ENCODE results near the gene IGF2.

IGF2 gene

DNA sequence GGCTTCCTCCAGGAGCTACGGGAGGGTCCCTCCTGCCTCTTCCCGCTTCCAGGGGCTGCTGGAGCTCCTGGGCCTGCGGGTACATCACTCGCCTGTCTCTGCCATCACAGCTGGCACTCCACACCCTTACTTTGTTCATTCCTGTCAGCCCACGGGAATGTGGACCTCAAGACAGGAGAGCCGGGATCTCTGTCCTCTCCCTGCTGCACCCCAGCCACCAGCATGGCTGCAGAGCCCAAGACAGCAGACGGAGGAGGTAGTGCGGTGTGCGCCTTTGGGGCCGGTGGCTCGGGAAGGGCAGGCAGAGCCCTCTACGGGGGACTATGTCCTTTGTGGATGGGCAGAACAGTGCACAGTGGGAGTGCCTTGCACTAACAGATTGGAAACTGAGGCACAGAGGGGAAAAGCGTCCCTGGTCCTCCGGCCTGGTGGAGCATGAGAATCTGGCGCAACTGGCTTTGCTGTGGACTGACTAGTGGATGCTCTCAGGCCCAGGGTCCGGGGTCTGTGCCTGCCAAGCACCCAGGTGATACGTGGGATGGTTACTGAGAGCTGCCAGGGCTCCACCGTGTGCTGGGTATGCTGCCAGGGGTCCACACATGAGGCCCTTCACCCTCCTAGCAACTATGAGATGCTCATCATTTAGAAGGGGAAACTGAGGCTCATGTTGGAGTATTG is 47.3 kb downstream of the IGF2 start:
- DNase-seq (ENCODE audit: low read depth) = no peak

DNA sequence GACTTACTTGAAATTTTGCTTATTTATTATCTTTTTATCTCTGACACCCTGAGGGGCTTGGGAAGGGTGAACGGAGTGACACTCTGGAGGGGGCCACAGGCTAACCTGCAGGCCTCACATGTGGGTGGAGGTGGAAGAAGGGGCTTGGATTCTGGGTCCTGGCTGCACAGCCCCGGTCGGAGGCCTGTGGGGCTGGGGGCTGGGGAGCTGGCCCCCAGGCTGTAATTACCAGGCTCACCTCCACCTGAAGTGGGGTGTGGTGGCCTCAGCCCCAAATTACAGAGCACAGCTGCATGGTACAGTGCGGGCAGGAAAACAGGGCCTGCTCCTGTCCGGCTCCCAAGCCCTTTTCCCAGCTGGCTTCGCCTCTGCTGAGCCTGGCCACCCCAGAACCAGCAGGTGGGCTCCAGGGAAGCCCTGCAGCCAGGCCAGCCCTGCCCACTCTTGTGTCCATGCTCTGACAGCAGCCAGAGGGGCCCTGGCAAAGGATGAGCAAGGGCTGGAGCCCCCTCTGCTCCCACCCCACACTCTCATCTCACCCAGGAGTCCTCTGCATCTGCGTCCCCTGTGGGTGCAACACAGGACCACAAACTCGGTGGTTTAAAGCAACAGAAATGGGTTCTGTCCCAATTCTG is 48.0 kb downstream of the IGF2 start:
- no peak for DNase-seq (ENCODE audit: low read depth)

DNA sequence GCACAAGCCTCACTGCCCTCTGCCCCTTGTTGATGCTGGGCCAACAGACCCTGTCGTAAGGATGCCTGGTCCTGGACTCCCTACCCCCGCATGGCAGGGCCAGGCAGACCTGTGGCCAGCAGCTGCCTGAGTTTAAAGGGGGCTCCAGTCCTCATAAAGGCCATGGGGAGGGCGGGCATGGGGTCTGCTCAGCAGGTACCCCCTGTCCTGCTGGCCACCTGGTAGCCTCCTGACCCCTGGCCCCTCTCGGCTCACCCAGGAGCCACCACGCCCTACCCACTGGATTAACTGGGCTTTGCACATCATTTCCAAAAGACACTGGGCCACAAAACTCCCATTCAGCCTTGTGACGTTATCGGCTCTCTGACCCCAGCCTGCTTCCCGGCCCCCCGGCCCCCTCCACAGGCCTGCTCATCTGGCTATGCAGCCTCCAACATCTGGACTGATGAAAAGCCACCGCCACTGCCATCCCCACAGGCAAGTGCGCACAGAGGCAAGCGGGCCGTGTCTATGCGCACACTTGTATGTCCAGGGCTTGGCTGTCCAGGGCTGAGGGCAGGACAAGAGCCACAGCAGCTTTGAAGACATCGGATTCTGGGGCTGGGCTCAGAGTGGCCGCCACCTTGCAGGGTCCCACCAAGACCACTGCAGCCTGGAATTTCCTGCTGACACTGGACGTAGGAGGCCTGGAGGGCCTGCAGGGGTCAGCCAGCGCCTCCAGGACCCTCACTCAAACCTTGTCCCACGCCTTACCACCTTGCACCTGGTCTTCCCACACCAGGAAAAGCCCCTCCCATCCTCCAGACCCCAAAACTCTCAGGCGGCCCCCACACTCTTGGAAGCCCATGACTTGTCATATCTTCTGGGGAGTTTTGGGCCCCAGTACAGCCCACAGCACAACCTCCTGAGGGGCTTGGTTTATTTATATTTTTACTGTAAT is 48.7 kb downstream of the IGF2 start:
- DNase-seq (ENCODE audit: low read depth) = no peak

GRCh38 chr11:2089536-2090165 is 49.5 kb downstream of the IGF2 start:
- peak; percentile 1 for DNase-seq (ENCODE audit: low read depth)

GRCh38 chr11:2088746-2089535 is 50.2 kb downstream of the IGF2 start:
- no peak for DNase-seq (ENCODE audit: low read depth)

DNA sequence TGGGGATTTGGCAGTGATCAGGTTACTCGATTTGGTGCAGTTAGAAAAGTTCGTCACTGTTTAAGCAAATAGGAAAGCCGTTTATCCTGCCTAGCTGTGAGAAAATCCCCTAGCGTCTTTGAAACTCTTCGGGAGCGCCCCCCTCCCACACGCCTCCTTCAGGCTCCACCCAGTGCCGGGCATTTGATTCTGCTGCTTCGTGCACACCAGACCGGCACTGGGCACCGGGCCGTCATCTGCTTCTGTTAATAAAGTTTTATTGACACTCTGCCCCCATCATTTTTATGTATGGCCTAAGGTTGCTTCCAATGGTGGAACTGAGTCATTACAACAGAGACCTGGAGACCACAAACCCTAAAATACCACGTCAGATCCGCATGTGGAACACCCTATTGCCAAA is 50.9 kb downstream of the IGF2 start:
- no peak for DNase-seq (ENCODE audit: low read depth)

GRCh38 chr11:2086239-2087040 is 52.7 kb downstream of the IGF2 start:
- DNase-seq (ENCODE audit: low read depth) = no peak

DNA sequence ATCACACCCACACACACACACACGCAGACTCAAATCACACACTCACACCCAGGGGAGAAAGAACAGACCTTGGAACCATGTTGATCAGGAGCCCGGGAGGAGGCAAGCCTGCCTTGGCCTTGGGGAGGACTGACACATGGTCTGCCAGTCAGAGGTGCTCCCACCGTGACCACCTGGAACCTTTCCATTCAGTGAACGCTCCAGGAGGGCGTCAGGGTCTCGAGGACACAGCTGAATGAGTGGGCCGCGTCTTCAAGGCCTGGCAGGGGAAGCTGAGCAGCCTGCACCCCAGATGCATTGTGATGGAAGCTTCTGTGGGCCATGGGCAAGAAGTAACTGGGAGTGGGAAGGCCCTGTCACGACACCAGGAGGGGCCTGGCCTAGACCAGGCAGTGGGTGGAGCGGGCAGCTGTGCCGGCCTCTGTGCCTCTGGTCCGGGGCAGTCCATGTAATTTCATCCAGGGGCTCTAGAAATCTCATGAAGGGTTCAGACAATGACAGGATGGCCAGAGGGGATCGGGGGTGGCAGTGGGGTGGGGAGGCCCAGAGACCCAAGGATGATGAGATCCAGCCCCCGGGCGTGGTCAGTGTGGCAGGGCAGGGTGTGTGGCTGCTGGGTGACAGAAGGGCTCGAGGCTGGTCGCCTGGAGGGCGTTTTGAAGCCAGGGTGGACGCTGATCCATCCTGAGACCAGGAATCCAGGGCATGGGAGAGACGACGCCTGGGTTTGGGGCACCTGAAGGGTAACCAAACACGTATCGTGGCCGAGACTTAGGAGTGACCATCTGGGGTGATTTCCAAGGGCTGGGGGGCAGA is 53.7 kb downstream of the IGF2 start:
- DNase-seq (ENCODE audit: low read depth) = no peak

DNA sequence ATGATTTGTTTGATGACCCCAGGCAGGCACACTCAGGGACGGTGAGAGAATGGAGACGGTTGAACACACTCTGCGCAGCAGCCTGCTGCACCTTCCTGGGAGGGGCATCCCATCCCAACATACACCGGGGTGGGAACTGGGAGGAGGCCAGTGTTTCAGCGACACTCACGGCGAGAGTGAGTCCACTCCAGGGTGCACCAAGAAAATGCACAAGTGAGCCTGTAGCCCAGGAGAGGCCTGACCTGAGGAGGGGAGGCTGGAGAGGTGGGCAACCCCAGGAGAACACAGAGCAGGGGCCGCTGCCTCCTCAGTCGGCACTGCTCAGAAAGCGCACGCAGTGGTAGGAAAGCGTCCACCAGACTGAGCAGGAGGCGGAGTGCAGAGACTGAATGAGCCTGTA is 54.5 kb downstream of the IGF2 start:
- no peak for DNase-seq (ENCODE audit: low read depth)
